NOMO-1 treated with dmso at 0.1 percent for 144 hours (cell line): ENCODE measurements around the gene PLXNA4.

Source experiments
- DNase-seq: peaks from one replicate; lab custom pipeline; 2025; ENCODE audit not compliant: unreplicated experiment; lab: John Stamatoyannopoulos, UW

The PLXNA4 gene

GRCh38 chr7:132246591-132246990 lies 329.7 kb downstream of the PLXNA4 start:
- DNase-seq, result no peak

- DNase-seq, result no peak
These were observed 330.7 kb downstream of the PLXNA4 start for GRCh38 chr7:132245539-132245938.

GRCh38 chr7:132244903-132245480 lies 331.3 kb downstream of the PLXNA4 start:
- DNase-seq, result no peak

- DNase-seq, result no peak
These were observed 332.8 kb downstream of the PLXNA4 start for GRCh38 chr7:132243463-132243862.

- DNase-seq, result no peak
These were observed 333.2 kb downstream of the PLXNA4 start for GRCh38 chr7:132243051-132243450.

- no peak for DNase-seq
These were observed 334.0 kb downstream of the PLXNA4 start for GRCh38 chr7:132242192-132242812.

GRCh38 chr7:132240821-132241422 lies 335.3 kb downstream of the PLXNA4 start:
- DNase-seq, result no peak

GRCh38 chr7:132240262-132240661 lies 336.0 kb downstream of the PLXNA4 start:
- no peak for DNase-seq

- DNase-seq, result no peak
These were observed 336.8 kb downstream of the PLXNA4 start for GRCh38 chr7:132239422-132239994.

- DNase-seq, result no peak
These were observed 341.6 kb downstream of the PLXNA4 start for GRCh38 chr7:132234711-132235110.

- no peak for DNase-seq
These were observed 343.9 kb downstream of the PLXNA4 start for GRCh38 chr7:132232406-132232805.

- no peak for DNase-seq
These were observed 345.8 kb downstream of the PLXNA4 start for GRCh38 chr7:132230462-132230861.

- no peak for DNase-seq
These were observed 348.0 kb downstream of the PLXNA4 start for GRCh38 chr7:132228240-132228639.

GRCh38 chr7:132226957-132227290 lies 349.3 kb downstream of the PLXNA4 start:
- no peak for DNase-seq

- no peak for DNase-seq
These were observed 350.0 kb downstream of the PLXNA4 start for GRCh38 chr7:132226046-132226956.

GRCh38 chr7:132225216-132226030 lies 350.8 kb downstream of the PLXNA4 start:
- DNase-seq, result no peak

GRCh38 chr7:132221356-132221755 lies 354.9 kb downstream of the PLXNA4 start:
- DNase-seq, result no peak

- DNase-seq, result no peak
These were observed 356.2 kb downstream of the PLXNA4 start for GRCh38 chr7:132220060-132220459.

- DNase-seq, result no peak
These were observed 357.4 kb downstream of the PLXNA4 start for GRCh38 chr7:132218876-132219275.

GRCh38 chr7:132216847-132217525 lies 359.3 kb downstream of the PLXNA4 start:
- DNase-seq, result no peak
